Measurements from ENCODE around the gene RNF166.

The RNF166 gene

GRCh38 chr16:88706229-88706964 lies at the start of gene RNF166, which contains the start of gene CTU2:
Gene RNF166 (minus strand): TSS chr16:88706408. CDS start chr16:88706325, 83 bp downstream.
Gene CTU2 (plus strand): TSS chr16:88706503. CDS start chr16:88706531, 28 bp downstream.
- ChIA-PET CTCF (interaction anchor here (1.2 to 5.0 kb wide), 3 partner anchors 18 to 37 kb away, joined by 3 to 25 read pairs (median 4); no protein-coding TSS in a partner anchor), POLR2A (interaction anchor here (1.0 to 1.1 kb wide), 2 partner anchors 66 to 97 kb away, joined by 3 to 4 read pairs; no protein-coding TSS in a partner anchor)
- no peak for TF ChIP-seq CTCF (IDR thresholded peaks at IDR 0.05; ENCODE audit: insufficient read depth, low read length, missing control alignments)
- peak within 1 kb of the TSS; percentile 96 for H3K4me3 ChIP-seq (ENCODE audit: low read depth, low read length)
- DNase-seq (ENCODE audit: low read depth, low spot score) = peak; percentile 14

GRCh38 chr16:88754912-88755744 lies 48.9 kb upstream of the RNF166 start:
- TF ChIP-seq CTCF (IDR thresholded peaks at IDR 0.05; ENCODE audit: insufficient read depth, low read length, missing control alignments) = peak; percentile 42
- DNase-seq (ENCODE audit: low read depth, low spot score) = peak; percentile 54
- POLR2A ChIA-PET = interaction anchor here (0.6 to 2.7 kb wide), 7 partner anchors 7 to 976 kb away, joined by 3 to 13 read pairs (median 4); partner anchors contain the start of gene PIEZO1
- CTCF ChIA-PET = interaction anchor here (1.5 to 25.7 kb wide), 5 partner anchors 7 to 44 kb away, joined by 3 to 544 read pairs (median 11); no protein-coding TSS in a partner anchor
- no peak overlapping the region for H3K4me3 ChIP-seq (ENCODE audit: low read depth, low read length)

- no peak for DNase-seq (ENCODE audit: low read depth, low spot score)
- POLR2A ChIA-PET = interaction anchor here (0.6 to 2.7 kb wide), 7 partner anchors 8 to 975 kb away, joined by 3 to 13 read pairs (median 4); partner anchors contain the start of gene PIEZO1
- TF ChIP-seq CTCF (IDR thresholded peaks at IDR 0.05; ENCODE audit: insufficient read depth, low read length, missing control alignments) = no peak
- CTCF ChIA-PET = interaction anchor here (1.5 to 25.7 kb wide), 4 partner anchors 8 to 28 kb away, joined by 3 to 544 read pairs (median 278); no protein-coding TSS in a partner anchor
- H3K4me3 ChIP-seq (ENCODE audit: low read depth, low read length) = no peak overlapping the region
Observed at GRCh38 chr16:88754109-88754911, 48.1 kb upstream of the RNF166 start.

GRCh38 chr16:88753602-88754001 lies 47.4 kb upstream of the RNF166 start:
- TF ChIP-seq CTCF (IDR thresholded peaks at IDR 0.05; ENCODE audit: insufficient read depth, low read length, missing control alignments) = no peak
- POLR2A ChIA-PET = interaction anchor here (1.5 to 2.7 kb wide), 3 partner anchors 9 to 31 kb away, joined by 3 to 13 read pairs (median 5); partner anchors contain the start of gene PIEZO1
- no peak overlapping the region for H3K4me3 ChIP-seq (ENCODE audit: low read depth, low read length)
- DNase-seq (ENCODE audit: low read depth, low spot score) = no peak
- CTCF ChIA-PET = interaction anchor here (2.7 to 25.7 kb wide), 3 partner anchors 8 to 28 kb away, joined by 11 to 544 read pairs (median 544); no protein-coding TSS in a partner anchor

- ChIA-PET POLR2A (interaction anchor here (1.7 to 2.7 kb wide), 2 partner anchors 9 to 31 kb away, joined by 5 to 13 read pairs; partner anchors contain the start of gene PIEZO1), CTCF (interaction anchor here (2.7 to 25.7 kb wide), 3 partner anchors 8 to 29 kb away, joined by 11 to 544 read pairs (median 544); no protein-coding TSS in a partner anchor)
- DNase-seq (ENCODE audit: low read depth, low spot score) = no peak
- TF ChIP-seq CTCF (IDR thresholded peaks at IDR 0.05; ENCODE audit: insufficient read depth, low read length, missing control alignments) = no peak
- H3K4me3 ChIP-seq (ENCODE audit: low read depth, low read length) = no peak overlapping the region
Observed at GRCh38 chr16:88753191-88753590, 47.0 kb upstream of the RNF166 start.

Data from AG04449 (cell line).